Astrocyte of the hippocampus (primary cell): ENCODE results near the gene EPN3.

Experiments
- DNase-seq: peaks from one replicate; pipeline ENCODE4 v3.0.0; 2011; ENCODE audit warnings: low read depth, low spot score

The EPN3 gene

DNA sequence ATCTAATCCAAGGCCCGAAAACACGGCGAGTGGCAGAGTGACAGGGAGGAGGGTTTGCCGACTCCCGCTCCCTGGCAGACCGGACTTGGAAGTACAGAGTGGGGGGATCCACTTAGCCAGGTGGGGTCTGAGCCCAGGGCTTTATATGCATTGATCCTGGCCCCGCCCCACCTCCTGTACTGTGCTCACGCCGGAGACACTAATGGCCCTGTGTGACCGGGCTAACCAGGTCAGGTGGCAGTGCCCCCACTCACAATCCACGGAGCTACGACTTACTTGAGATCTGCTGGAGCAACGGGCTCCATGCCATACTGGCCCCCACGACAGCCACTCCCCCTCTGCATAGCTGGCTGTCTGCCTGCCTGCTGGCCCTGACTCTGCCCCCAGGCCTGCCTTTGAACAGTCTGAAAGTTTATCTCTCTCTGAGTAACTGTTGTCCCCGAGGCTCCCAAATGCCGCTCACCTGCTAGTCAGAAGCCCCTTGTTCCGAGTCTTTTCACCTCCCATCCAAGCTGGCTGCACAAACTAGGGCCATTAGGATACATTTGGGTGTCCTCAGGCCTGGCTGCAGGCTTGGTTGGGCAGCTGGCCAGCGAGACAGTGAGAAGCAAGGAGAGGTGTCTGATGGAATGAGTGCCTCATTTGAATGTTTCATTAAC is 56.0 kb downstream of the EPN3 start:
- peak; percentile 63 for DNase-seq

- DNase-seq = peak; percentile 63
These were observed 56.7 kb downstream of the EPN3 start for GRCh38 chr17:50589095-50589705.

- no peak for DNase-seq
These were observed 58.6 kb downstream of the EPN3 start for GRCh38 chr17:50590946-50591737.

DNA sequence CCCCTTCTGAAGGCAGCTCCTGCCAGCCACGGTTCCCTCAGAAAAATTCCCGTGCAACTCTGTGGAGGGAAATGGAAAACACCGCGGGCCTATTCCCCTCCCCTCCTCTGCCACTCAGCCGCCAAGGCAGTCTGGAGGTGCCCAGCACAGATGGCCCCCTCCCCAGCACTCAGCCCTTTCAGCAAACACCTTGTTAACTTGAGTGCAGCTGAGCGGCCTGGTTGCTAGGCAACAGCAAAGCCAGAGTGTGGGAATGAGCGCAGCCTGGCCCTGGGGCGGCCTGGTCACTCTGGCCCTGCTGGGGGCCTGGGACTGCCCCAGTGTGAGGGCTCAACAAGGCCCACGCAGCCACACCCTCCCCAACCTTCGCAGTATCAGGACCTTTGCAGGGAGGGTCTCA is 60.8 kb downstream of the EPN3 start:
- peak; percentile 63 for DNase-seq
